Right atrium auricular region (tissue), 2 donors: ENCODE data around the gene ITIH1. TPM values are rescaled to one million over a fixed set of nuclear protein-coding genes. Genes with fewer than 3 reads are reported as not detected.

ENCODE experiments used
- DNase-seq: peaks from one replicate; pipeline ENCODE4 v3.0.0-alpha.2; 2019; ENCODE audit warnings: low spot score
- H3K27ac ChIP-seq, 2 donors: fragments of 200-600 bp; sonication (generic); 1 replicate in 1 of 2; 2 replicates in 1 of 2; pipeline ENCODE4 v1.5.1; 2016 to 2019
- H3K27me3 ChIP-seq, 2 donors: fragments of 200-600 bp; sonication (generic); one replicate each; pipeline versions ENCODE4 v1.5.1 to v1.6.0; 2017 to 2019
- H3K36me3 ChIP-seq: fragments of 200-600 bp; sonication (generic); one replicate; pipeline ENCODE4 v1.5.1; 2016
- H3K4me1 ChIP-seq, 2 donors: fragments of 200-600 bp; sonication (generic); one replicate each; pipeline versions ENCODE4 v1.5.1 to v1.6.0; 2017 to 2019
- H3K4me3 ChIP-seq, 2 donors: fragments of 200-600 bp; sonication (generic); 1 replicate in 1 of 2; 2 replicates in 1 of 2; pipeline ENCODE4 v1.5.1; 2017 to 2019; ENCODE audit warnings: mild to moderate bottlenecking in 1 of 2, moderate library complexity in 1 of 2
- H3K9me3 ChIP-seq, 2 donors: fragments of 200-600 bp; sonication (generic); one replicate each; pipeline ENCODE4 v1.5.1; 2019
- total RNA-seq, 2 donors: library from RNA; depleted of rRNA; stranded (reverse); fragments of >200 nt; gene quantifications; one replicate each; pipeline ENCODE4 v1.1.0, GENCODE V29; 2016
- TF ChIP-seq, protein P1 (sequence below), 2 donors: fragments of 200-600 bp; sonication (generic); IDR thresholded peaks; one replicate each; pipeline ENCODE4 v1.5.1; 2019; ENCODE audit warnings: antibody characterized with exemption in 2 of 2

The ITIH1 gene
- total RNA-seq, 2 donors from 2014 or later, result not detected

DNA sequence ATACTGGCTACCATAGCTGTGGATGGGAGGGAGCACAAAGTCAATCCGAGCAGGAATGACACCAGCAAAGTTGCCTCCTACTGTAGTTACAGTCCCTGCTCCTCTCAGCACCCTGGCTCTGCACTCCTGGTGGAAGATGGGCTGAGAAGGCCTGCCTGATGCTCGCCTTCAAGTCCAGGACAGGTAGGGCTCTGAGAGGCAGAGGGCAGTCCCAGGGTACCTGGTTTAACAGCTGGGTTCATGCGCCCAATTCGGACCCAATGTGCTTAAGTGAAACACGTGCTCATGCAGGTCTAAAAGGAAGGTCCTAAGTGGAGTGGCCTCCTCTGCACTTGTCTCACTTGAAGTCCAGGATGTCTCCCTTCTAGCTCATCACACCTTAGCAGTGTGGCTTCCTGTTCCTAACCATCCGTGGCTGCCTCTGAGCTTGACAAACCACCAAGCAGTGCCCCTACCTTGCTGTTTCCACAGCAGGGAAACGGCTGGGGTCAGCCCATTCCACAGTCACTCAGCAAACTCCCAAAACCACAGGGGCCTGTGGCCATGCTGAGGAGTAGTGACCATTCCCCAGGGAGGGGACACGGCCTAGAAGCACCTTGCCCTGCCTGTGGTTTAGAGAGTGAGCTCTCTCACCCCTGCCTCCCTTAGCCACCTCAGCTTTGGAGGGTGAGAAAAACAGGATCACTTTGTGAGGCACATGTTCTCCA lies 61.3 kb downstream of the ITIH1 start:
- Histone ChIP-seq H3K36me3 (no peaks in the 10 kb centered on the region), H3K4me3 (no peak overlapping the region), H3K27ac (no peak overlapping the region), H3K4me1 (peaks cover 0 to 66% of the 10 kb centered on the region in 2 donors), H3K27me3 (no peaks in the 10 kb centered on the region), H3K9me3 (no peaks in the 10 kb centered on the region)
- no peak for DNase-seq
- TF ChIP-seq, protein P1, sequence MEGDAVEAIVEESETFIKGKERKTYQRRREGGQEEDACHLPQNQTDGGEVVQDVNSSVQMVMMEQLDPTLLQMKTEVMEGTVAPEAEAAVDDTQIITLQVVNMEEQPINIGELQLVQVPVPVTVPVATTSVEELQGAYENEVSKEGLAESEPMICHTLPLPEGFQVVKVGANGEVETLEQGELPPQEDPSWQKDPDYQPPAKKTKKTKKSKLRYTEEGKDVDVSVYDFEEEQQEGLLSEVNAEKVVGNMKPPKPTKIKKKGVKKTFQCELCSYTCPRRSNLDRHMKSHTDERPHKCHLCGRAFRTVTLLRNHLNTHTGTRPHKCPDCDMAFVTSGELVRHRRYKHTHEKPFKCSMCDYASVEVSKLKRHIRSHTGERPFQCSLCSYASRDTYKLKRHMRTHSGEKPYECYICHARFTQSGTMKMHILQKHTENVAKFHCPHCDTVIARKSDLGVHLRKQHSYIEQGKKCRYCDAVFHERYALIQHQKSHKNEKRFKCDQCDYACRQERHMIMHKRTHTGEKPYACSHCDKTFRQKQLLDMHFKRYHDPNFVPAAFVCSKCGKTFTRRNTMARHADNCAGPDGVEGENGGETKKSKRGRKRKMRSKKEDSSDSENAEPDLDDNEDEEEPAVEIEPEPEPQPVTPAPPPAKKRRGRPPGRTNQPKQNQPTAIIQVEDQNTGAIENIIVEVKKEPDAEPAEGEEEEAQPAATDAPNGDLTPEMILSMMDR (IDR thresholded peaks at IDR 0.05), result no peak

DNA sequence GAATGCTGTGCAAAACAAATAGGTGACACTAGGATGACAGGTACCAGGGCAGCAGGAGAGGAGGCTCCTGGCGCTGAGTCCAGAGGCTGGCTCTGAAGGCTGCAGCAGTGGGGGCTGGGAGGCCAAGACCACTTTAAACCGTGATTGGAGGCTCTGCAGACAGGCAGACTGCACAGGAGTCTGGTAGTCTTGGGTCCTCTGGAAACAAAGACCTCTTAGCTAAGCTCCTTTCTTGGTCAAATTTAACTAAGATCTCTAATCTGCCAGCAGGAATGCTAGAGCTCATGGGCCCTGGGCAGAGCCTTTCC lies 61.8 kb downstream of the ITIH1 start:
- Histone ChIP-seq H3K27ac (no peak overlapping the region), H3K4me1 (peaks cover 0 to 67% of the 10 kb centered on the region in 2 donors), H3K27me3 (no peaks in the 10 kb centered on the region), H3K9me3 (no peaks in the 10 kb centered on the region), H3K36me3 (no peaks in the 10 kb centered on the region), H3K4me3 (no peak overlapping the region)
- TF ChIP-seq, protein P1 (IDR thresholded peaks at IDR 0.05), result no peak
- DNase-seq, result no peak

DNA sequence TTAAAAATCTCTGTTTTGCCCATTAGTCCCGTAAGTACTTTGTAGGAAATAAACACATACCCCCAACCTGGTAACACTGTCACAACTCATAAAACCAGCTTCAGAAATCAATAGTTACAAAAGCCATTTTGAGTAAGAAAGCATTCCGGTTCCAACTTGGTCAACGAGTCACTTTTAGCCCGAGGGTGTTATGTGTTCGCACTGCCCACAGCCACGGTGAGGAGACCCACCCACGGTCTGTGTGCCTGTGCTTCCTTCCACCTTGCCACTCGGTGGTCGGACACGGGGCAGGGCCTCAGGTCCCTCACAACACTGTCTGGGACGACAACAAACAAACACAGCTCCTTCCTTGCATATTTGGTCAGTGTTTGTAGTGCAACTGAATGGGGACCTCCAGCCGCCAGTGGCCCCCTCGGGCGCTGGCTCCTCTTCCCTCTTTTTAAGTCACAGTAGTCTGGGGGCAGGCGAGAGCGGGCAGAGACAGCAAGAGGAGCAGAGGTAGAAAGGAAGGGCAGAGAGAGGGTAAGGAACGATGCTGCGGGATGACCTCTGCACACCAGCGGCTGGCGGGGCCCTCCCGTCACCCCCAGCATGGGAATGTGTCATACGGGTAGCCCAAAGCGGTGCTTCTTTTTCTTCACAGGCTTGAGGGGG lies 62.6 kb downstream of the ITIH1 start:
- Histone ChIP-seq H3K4me3 (no peak overlapping the region), H3K27ac (no peak overlapping the region), H3K36me3 (no peaks in the 10 kb centered on the region)

DNA sequence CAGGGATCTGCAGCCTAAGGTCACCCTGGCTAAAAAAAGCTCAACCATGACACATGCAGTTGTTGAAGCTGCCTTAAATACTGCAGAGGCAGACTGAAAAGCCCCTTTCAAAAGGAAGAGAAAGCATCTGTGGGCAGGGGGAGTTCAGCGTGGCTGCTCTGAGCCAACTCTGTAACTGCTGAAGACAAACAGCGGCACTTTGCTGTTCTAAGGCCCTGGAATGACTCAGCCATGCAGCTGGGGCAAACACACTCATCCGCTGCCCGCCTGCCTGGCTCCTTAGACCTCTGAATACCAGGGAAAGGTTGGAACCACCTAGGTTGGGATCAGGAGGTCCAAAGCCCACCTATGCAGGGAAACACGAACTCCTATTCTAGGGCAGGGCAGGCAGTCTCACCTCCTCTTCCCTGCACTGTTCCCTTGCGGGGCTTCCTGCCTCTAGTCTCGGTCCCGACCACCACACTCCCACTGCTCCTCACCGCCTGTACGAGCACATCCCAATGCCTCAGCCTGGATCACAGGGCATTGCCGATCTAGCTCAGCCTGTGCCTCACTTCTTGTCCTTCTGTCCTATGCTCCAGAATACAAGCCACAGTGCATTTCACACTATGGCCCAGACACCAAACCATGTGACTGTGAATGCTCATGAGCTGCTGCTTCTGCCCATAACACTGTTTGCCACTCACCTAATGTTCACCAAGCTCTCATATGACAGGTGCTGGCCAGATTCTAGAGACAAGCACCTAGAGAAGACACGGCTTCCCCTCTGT lies 64.0 kb downstream of the ITIH1 start:
- H3K4me3 ChIP-seq, result no peak overlapping the region
- H3K27ac ChIP-seq, result peak overlapping the region; percentile 58 to 88
- no peaks in the 10 kb centered on the region for H3K9me3 ChIP-seq
- TF ChIP-seq, protein P1 (IDR thresholded peaks at IDR 0.05), result no peak
- no peaks in the 10 kb centered on the region for H3K27me3 ChIP-seq
- H3K4me1 ChIP-seq, result peaks cover 0 to 67% of the 10 kb centered on the region in 2 donors
- DNase-seq, result no peak
- no peaks in the 10 kb centered on the region for H3K36me3 ChIP-seq

More for the DNA sequence above, 62.6 kb downstream of the ITIH1 start:
- Histone ChIP-seq H3K9me3 (no peaks in the 10 kb centered on the region), H3K27me3 (no peaks in the 10 kb centered on the region), H3K4me1 (peaks cover 0 to 67% of the 10 kb centered on the region in 2 donors)
- DNase-seq, result no peak
- TF ChIP-seq, protein P1 (IDR thresholded peaks at IDR 0.05), result no peak

Other genes with a start within 250 kb of the ITIH1 start
- gene NT5DC2, start 243.7 kb upstream of the ITIH1 start, total RNA-seq, result 100 to 1,000 TPM in 1 of 2 donors, 10 to 100 TPM in 1; 94.0 to 146 TPM
- gene UQCC5, start 241.0 kb upstream of the ITIH1 start, total RNA-seq, result 1 to 10 TPM; 1.2 to 3.1 TPM
- 10 to 100 TPM; 39.8 to 40.6 TPM for gene PBRM1, start 91.7 kb upstream of the ITIH1 start, total RNA-seq
- 10 to 100 TPM; 29.7 to 49.3 TPM for gene GNL3, start 91.6 kb upstream of the ITIH1 start, total RNA-seq
- gene GLT8D1, start 71.8 kb upstream of the ITIH1 start, total RNA-seq, result 10 to 100 TPM; 37.7 to 46.7 TPM
- 100 to 1,000 TPM; 138 to 328 TPM for gene SPCS1, start 71.5 kb upstream of the ITIH1 start, total RNA-seq
- 10 to 100 TPM; 12.8 to 14.6 TPM for gene NEK4, start 6.7 kb upstream of the ITIH1 start, total RNA-seq
- 1 to 10 TPM in 1 of 2 donors, under 1 TPM in 1; 0.19 to 2.1 TPM for gene ITIH3, start 17.2 kb downstream of the ITIH1 start, total RNA-seq
- gene ITIH4, start 53.1 kb downstream of the ITIH1 start, total RNA-seq, result 1 to 10 TPM in 1 of 2 donors, not detected in 1; 1.2 TPM
- gene MUSTN1, start 57.4 kb downstream of the ITIH1 start, total RNA-seq, result 10 to 100 TPM; 43.8 to 45.0 TPM
- 10 to 100 TPM in 1 of 2 donors, 1 to 10 TPM in 1; 7.6 to 10.3 TPM for gene STIMATE, start 119.9 kb downstream of the ITIH1 start, total RNA-seq